HG03520 (cell line): ENCODE data around the gene EFCAB12.

Source experiments
- ATAC-seq: cut with Tn5 transposase; IDR thresholded peaks from one replicate; pipeline ENCODE4 v1.9.1; 2021; ENCODE audit warnings: mild to moderate bottlenecking, moderate library complexity; ENCODE audit not compliant: unreplicated experiment

EFCAB12 gene

DNA sequence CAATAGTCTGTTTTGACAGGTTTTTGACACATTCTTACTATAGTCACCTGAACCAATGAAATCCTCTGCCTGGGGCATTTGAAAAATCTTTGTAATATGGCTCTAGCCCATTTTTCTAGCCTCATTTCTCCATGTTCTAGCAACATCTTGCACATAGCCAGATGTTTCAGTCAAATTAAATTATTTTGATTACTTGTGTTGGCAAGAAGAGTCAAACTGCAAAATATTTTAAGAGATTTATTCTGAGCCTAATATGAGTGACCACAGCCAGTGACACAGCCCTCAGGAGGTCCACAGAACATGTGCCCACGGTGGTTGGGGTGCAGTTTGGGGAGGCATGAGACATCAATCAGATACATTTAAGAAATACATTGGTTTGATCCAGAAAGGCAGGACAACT is 18.5 kb upstream of the EFCAB12 start:
- ATAC-seq, result no peak

DNA sequence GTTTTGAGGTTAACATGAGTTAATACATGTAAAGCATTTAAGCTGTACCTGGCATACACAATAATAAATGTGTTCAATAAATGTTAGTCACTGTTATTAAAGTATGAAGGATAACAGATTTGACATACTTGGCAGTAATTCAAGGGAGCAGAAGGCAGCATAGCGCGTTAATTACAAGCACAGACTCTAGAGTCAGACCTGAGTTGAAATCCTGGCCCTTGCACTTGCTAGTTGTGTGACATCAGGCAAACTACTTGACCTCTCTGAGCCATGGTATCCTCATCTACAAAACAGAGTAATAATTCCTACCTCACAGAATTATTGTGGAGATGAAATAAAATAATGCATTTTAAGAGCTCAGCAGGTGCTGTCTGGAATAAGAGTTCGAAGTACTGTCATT is 17.0 kb upstream of the EFCAB12 start:
- ATAC-seq, result no peak

GRCh38 chr3:129442947-129443346 is 14.5 kb upstream of the EFCAB12 start:
- ATAC-seq, result no peak

DNA sequence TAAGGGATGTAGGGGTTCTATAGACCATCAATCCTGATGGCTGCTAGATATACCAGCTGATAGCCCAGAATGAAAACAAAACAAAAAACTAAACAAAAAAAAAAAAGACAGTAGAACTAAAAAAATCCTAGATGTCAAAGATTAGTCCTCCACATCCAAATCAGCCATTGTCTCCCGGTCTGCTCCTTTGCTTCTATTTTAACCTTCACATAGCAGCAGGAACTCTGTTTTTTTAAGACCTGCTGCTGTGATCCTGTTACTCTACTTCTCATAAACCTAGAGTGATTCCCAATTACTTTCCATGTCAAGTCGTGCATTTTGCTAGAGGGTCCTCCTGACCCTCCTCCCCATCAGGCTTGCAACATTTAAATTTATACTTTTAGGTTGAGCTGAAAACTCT is 14.1 kb upstream of the EFCAB12 start:
- ATAC-seq, result no peak

DNA sequence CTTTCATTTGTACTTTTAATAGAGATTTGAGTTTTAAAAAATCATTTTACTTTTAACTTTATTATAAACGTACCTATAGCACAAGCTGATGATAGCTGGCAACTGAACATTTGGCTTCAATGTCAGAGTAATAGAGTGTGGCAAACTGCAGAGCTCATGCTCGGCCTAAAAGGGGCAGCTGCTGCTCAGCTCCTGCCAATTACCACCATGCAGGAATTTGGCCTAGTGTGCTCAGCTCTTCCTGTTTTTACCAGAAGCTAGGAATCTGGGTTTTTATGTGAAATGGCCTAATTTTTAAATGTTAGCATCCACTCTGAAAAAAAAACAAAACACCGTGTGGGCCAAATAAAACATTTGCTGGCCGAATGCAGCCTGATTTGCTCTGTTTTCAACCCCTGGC is 13.3 kb upstream of the EFCAB12 start:
- ATAC-seq, result no peak

DNA sequence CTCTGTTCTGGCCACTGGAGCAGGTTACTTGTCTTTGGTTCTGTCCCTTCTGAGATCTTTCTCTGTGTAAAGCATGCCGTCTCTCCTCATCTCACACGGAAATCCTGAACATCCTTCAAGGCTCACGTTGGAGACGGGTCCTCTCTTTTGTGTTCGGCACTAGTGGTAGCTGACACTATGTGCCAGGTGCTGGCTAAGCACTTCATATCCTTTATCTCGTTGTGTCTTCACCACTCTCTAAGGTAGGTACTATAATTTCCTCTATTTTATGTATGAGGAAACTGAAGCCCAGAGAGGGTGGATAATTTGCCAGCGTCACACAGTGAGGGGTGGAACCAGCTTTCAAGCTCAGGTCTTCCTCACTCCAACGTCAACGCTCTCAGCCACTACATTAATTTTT is 12.8 kb upstream of the EFCAB12 start:
- no peak for ATAC-seq

- ATAC-seq, result no peak
Observed at GRCh38 chr3:129440618-129441190, 12.3 kb upstream of the EFCAB12 start.

DNA sequence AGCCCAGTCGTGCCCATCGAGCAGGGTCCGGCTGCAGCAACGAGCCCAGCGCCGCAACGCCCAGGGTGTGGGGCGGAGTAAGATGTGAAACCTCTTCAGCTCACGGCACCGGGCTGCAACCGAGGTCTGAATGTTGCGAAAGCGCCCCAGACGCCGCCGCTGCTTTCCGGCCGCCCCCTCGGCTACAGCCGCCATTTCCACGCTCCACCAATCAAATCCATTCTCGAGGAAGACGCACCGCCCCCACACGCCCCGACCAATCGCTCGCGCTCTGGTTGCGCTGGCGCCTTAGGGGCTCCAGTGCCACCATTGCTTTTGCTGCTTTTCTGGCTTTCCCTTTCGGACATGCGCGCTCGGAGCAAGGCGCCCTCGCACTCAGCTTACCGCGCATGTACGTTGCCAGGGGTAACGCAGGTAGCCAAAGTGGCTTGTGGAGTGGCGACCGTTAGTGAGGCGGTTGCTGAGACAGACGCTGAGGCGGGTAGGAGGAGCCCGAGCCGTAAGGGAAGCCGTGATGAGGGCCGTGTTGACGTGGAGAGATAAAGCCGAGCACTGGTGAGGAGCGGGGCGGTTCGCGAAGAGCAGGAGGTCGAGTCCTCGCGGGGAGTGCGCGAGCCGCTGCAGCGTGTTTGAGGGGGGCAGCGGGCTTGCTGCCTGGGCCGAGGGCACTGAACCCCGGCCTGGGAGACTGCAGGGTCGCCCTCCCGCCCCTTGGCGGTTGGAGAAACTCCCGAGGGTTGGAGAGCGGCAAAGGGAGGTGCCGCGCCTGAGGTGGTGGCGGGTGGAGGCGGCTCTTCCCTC is 11.6 kb upstream of the EFCAB12 start, which contains the start of the genes IFT122 and MBD4:
Gene IFT122, plus strand, starts transcription at position 408 of the 801 bp plus-strand sequence. Its CDS starts 107 bp downstream, at position 515.
Gene MBD4, minus strand, starts transcription at position 132 of the 801 bp plus-strand sequence. Its CDS starts 115 bp downstream, at position 17.
- ATAC-seq, result peak; percentile 78

- ATAC-seq, result peak; percentile 7
Observed at GRCh38 chr3:129439226-129439816, 10.9 kb upstream of the EFCAB12 start.

DNA sequence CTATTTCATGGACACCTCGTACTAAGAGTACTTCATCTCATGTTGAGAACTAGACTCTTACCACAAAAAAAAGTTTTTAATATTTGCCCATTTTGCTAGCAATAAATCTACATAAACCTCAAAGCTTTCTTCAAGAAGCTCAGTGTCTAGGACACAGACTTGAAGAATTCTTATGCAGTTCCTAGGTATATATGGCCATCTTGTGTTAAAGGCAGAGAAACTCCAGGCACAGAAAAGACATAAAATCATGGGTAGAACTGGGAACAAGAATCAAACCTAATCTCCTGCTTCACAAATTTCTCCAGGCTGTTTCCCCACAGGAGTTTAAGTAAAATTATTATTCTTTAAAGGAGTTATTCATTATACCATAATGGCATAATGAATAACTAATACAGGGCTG is 6.9 kb upstream of the EFCAB12 start:
- no peak for ATAC-seq

GRCh38 chr3:129434140-129434539 is 5.7 kb upstream of the EFCAB12 start:
- no peak for ATAC-seq

- ATAC-seq, result no peak
Observed at GRCh38 chr3:129433565-129433964, 5.1 kb upstream of the EFCAB12 start.

DNA sequence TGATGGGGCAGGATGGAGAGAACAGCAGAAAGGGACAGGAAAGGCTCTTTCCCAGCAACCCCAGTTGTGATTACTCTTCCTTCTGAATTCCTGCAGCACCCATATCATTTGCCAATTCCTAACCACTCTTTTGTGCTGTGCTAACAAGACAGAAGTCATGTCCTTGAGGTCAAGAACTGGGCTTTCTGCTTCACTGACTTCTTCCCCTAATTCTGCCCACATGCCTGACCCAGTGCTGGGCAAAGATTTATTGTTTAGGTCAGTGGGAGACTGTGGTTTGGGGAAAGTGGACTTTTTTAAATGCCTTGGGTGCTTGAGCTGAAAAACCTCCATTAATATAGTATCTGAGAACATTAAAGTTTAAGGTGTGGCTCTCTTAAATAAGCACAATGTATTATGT is 4.2 kb upstream of the EFCAB12 start:
- ATAC-seq, result no peak

DNA sequence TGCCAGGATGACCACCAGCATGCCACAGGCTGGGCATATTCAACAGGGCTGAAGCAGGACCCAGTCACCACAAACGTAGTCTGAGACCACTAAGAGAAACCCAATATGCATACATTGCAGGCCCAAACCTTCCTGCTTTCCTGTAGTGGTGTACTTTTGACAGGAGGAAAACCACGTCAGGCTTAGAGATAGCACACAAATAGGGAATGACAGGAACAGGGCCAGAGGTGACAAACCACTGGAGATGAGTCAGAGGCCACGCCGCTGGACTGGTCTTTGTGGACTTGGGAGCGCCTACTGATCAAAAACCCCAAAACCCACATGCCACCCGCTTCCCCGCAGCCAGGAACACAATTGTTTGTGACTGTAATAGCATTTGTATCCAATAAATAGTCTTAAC is 3.6 kb upstream of the EFCAB12 start:
- no peak for ATAC-seq

- no peak for ATAC-seq
Observed at GRCh38 chr3:129429602-129430001, 1.2 kb upstream of the EFCAB12 start.

- no peak for ATAC-seq
Observed at GRCh38 chr3:129429080-129429451, 630 bp upstream of the EFCAB12 start.

DNA sequence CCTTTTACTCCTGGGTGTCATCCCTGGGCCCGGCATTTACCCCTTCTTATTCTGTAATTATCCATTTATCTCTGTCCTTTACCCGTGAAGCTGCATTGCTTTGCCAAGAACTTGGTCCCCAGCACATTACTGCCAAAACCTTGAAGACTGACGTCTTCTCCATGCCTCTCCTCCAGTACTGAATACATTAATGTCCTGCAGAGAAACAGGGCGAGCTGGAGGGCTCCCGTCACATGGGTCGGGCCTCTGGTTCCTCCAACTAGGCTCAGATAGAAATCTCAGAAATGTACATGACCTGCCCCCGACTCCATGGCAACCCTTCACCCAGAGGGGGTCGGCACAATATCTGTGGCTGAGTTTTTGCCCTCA is 445 bp downstream of the EFCAB12 start:
- no peak for ATAC-seq

DNA sequence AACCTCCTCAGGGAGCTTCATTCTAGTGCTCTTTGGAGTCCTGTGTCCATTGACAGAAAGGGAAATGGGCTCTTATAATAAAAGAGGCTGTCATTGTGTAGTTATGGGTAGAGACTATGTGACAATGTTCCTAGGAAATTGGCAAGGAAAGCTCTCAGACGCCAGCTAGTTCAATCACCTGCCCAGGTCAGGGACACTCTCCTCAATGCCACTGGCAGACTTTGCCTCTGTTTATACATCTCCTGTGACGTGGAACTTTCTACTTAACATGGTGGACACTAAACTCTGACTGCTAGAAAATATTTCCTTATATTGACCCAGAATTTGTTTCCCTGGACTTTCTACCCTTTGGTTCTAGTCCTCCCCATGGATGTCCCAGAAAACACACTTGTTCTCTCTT is 2.8 kb downstream of the EFCAB12 start:
- ATAC-seq, result no peak

- ATAC-seq, result no peak
Observed at GRCh38 chr3:129425213-129425612, 3.2 kb downstream of the EFCAB12 start.

DNA sequence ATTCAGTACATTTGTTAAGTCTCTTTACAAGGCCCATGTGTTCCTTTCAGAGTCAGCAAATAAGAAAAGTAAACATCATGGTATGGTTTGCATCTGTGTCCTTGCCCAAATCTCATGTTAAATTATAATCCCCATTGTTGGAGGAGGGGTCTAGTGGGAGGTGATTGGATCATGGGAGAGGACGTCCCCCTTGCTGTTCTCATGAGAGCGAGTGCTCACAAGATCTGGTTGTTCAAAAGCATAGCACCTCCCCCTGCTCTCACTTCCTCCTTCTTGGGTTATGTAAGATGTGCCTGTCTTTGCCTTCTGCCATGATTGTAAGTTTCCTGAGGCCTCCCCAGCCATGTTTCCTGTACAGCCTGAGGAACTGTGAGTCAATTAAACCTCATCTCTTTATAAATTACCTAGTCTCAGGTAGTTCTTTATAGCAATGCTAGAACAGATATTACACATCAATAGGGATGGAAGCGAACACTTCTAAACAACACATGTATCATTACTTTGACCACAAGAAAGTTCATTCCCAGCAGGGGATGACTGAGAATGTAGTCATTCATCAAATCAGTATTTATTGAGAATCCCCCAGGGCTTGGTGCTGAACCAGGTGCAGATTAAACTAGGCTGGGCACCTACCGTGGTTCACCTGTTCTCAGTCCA is 4.1 kb downstream of the EFCAB12 start:
- no peak for ATAC-seq

DNA sequence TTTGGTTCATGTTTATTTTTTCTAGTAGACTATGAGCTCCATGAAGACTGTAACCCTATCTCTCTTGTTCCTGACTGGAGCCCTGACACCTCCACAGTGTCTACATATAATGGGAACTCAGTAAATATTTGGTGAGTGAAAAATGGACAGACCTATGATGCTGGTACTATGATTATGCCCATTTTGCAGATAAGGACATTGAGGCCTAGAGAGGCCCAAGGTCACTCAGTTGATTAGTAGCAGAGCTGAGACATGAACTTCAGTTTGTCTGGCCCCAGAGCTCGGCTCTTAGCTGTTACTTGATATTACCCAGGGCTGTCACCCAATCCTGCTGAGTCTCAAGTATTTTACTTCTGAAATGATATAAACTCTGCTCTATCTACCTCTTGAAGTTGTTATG is 5.5 kb downstream of the EFCAB12 start:
- ATAC-seq, result no peak
